C4-2B (cell line): ENCODE results near the gene DFFA.

Experiments used
- CTCF ChIP-seq: fragments of 450-650 bp; conservative IDR thresholded peaks from 2 replicates; pipeline ENCODE4 v1.5.1; 2017; ENCODE audit warnings: mild to moderate bottlenecking
- ZFX ChIP-seq: fragments of 450-650 bp; IDR thresholded peaks from 2 replicates; pipeline ENCODE4 v1.6.1; 2017

GRCh38 chr1:10431070-10431730 is 41.1 kb downstream of the DFFA start:
- TF ChIP-seq CTCF (no peak), ZFX (no peak)
